ENCODE measurements around the gene PPP1R3G.

PPP1R3G gene

DNA sequence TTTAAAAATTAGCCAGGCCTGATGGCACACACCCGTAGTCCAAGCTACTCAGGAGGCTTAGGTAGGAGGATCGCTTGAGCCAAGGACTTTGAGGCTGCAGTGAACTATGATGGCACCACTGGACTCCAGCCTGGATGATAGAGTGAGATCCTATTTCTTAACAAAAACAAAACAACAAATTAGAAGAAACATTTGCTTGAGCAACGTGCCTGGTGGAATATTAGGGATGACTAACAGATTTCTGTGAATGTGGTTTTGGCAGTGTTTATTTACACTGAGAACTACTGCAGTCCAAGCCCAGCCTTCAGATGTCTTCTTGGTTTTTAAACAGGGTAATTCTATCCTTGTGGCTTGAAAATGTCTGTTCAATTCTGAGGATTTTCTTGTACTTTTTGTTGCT is 9.2 kb downstream of the PPP1R3G start:
- DNase-seq (ENCODE audit: low read depth): no peak

- DNase-seq (ENCODE audit: low read depth): no peak
Measured at GRCh38 chr6:5095236-5095635, 10.1 kb downstream of the PPP1R3G start.

GRCh38 chr6:5096482-5096881 is 11.3 kb downstream of the PPP1R3G start:
- no peak for DNase-seq (ENCODE audit: low read depth)

DNA sequence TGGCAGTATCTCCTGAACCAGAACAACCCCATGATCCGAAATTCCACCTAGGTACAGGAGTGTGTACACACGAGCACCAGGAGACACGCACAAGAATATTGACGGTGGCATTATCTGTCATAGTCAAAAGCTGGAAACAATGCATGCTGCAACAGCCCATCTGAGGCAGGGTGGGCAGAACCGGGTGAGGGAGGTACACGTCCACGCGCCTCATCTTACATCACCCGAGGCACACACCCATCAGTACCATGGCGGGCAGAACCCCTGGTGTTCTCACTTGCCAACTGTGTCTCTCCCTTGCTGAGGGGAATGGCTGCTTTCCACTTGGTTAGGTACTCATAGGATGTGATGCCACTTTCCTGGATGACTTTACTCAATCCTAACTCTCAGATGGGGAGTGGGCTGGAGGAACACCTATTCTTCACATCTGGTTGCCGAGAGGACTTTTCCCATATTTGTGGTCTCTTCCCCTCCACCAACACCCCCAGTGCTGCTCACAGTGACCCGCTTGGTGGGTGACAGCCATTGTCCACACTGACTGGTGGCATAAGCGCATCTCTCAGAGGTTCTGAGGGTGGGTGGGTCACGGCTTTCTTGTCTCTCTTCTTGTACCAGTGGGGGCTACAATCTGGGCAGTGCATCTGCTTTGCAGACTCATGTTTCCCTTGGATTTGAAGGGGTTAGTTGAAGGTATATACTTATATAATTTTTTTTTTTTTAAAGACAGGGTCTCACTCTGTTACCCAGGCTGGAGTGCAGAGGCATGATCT is 13.5 kb downstream of the PPP1R3G start:
- DNase-seq (ENCODE audit: low read depth): no peak

DNA sequence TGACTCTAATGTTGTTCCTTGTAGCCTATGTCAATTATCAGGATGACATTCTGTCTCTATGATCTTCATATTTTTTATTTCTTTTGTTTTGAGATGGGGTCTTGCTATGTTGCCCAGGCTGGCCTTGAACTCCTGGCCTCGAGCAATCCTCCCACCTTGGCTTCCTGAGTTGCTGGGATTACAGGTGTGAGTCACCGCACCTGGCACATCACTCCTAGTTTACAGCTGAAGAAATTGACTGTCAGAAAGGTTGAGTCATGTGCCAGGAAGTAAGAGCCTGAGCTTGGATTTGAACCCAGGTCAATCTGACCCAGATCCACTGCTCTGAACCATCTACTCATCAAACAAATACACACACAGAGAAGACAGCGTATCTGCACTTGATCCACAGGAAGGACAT is 14.4 kb downstream of the PPP1R3G start:
- no peak for DNase-seq (ENCODE audit: low read depth)

GRCh38 chr6:5100806-5101205 is 15.7 kb downstream of the PPP1R3G start:
- DNase-seq (ENCODE audit: low read depth): no peak

DNA sequence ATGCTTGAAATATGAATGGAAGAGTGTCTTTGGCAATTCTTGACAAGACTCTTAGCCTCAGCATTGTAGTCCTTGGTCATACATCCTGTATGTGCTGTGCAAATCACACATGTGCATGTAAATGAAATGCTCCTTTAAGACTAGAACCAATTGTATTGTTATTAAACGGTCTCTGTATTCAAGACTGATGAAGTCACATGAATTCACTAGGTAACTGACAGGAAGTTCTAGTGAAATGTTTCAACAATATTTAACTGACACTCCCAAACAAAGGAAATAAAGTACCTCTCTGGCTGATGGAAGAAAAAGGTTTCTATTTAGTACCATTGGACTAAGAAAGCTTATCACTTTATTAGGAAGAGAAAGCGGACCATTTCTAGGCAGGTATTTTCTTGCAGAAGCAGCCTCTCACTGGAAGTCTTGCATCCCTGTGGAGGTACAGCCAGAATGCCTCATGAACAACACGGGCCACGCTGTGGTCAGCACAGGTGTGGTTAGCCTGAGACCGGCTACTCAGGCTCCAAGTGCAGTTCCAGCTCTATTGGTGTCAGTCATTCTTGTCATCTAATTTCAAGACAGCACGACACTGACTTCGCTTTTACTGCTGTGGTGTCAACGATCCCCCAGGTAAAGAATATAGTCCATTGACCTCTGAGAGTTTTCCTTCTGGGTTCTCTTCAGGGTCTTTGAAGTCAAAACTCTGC is 17.3 kb downstream of the PPP1R3G start:
- DNase-seq (ENCODE audit: low read depth): no peak

- DNase-seq (ENCODE audit: low read depth): no peak
Measured at GRCh38 chr6:5103250-5103649, 18.1 kb downstream of the PPP1R3G start.

DNA sequence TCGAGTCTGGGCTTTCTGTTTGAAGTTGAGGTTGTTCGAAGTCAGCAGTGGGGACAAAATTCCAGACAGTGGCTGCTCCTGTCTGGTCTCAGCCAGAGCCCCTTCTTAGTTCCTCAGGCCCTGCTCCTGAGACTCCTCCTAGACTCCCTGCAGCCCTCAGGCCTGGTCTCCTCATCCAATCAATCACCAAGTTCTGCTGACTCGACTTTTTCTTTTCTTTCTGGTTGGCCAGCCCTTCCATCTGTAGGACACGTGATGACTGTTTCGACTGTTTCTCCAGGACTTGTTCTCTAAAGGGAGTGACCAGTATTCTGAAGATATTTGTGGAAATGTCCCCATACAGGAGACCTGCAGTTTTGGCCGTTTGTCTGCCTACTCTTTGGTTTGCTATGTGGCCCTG is 19.5 kb downstream of the PPP1R3G start:
- DNase-seq (ENCODE audit: low read depth): no peak

GRCh38 chr6:5105146-5105545 is 20.0 kb downstream of the PPP1R3G start:
- no peak for DNase-seq (ENCODE audit: low read depth)

DNA sequence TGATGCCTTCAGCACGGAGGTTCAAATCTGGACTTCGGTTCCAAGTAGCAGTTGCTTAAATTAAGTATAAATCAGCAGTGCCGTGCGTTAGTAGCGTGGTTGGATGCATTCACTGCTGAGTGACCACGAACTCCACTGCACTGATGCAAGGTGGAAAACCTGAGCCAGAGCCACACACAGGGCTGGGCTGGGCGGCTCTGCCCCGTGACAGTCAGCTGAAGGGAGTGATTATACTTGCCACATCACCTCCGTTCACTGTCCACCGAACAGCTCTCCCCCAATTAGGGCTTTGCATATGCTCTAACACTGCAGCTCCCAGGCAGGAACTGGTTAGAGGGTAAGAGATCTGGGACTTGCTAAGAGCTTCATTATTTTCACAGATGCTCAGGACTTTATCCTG is 22.2 kb downstream of the PPP1R3G start:
- DNase-seq (ENCODE audit: low read depth): no peak

DNA sequence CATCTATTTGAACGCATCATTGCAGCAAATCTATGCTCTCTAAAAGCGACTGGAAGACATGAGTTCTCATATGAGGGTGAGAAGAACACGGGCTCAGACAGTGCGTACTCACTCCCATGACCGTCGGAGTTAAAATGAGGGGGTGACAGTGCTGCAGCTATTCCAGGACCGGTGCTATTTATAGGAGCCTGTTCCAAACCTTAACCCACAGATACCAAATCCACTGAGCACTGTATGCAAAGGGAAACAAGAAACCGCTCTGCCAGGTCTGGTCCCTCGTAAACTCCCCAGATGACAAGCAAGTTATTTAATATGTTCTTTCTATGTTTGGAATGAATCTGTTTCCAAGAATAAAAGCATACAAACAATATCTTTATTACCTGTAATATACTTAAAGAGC is 22.9 kb downstream of the PPP1R3G start:
- DNase-seq (ENCODE audit: low read depth): no peak

DNA sequence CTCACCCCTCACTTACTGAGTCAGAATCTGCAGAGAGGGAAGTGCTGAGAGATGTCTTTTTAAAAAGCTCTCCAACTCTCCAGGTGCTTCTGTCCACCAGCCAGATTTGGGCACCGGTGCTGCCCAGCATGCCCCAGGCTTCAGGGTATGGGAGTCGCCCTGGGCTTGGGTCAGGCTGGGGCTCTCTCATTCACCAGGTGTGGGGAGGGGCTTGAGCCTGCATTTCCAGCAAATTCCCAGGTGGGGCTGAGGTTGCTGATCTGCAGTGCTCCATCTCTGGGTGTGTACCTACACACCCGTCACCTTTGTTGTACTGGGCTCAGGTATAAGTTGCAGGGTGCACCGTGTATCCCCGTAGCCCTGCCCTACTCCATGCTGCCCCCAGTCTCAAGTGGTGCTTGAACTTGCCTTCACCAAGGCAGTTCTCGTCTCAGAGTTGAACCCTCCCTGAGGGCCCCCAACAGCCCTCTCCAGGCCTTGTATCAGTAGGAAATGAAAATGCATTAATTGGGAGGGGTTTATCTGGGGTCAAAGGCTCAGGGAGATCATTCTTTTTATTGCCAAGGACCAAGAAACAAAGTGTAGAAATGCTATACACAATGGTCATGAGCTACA is 23.5 kb downstream of the PPP1R3G start:
- no peak for DNase-seq (ENCODE audit: low read depth)

DNA sequence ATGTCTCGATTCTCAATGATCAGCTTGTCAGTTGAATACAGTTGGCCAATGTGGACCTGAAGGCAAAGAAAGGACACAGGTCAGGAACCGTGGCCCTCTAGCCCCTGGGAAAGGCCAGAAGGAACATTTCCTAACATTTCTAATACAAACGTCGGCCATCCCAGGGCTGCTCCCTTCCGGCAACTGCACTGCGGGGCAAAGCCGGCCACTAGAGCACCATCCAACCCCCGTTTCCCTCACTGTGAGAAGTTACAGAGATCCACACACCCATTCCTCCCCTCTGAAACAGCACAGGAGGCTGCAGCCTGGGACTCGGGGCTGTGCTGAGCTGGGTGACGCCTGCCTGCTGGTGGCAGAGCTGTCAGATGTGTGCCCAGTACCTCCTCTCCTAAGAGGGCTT is 24.3 kb downstream of the PPP1R3G start:
- no peak for DNase-seq (ENCODE audit: low read depth)

GRCh38 chr6:5110246-5110645 is 25.1 kb downstream of the PPP1R3G start:
- no peak for DNase-seq (ENCODE audit: low read depth)

GRCh38 chr6:5111626-5112025 is 26.5 kb downstream of the PPP1R3G start:
- no peak for DNase-seq (ENCODE audit: low read depth)

GRCh38 chr6:5112066-5112799 is 27.1 kb downstream of the PPP1R3G start:
- no peak for DNase-seq (ENCODE audit: low read depth)

DNA sequence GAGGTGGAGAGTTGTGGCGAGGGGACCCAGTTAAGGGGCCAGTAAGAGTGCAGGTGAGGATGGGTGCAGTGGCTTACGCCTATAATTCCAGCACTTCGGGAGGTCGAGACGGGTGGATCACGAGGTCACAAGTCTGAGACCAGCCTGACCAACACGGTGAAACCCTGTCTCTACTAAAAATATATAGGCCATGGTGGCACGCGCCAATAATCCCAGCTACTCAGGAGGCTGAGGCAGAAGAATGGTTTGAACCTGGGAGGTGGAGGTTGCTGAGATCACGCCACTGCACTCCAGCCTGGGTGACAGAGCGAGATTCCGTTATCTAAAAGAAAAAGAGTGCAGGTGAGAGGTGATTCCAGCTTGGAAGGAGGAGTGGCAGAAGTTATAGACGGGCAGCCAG is 28.0 kb downstream of the PPP1R3G start:
- DNase-seq (ENCODE audit: low read depth): no peak

DNA sequence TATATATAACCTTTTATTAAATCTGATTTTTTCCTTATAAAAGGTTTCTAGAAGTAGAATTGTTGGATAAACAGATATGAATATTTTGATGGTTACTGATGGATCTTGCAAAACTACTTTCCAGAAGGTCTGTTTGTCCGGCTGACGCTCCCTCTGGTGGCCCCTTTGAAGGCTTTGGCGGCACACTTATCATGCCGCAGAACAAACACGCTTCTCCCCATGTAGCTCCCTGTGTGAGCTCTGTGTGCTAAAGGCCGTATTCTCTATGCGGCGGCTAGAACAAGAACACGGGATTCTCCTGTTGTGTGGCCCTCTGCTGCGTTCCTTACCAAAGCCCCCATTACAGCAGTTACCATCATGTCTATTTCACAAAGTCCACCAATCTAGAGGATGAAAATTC is 30.0 kb downstream of the PPP1R3G start:
- DNase-seq (ENCODE audit: low read depth): no peak

GRCh38 chr6:5116243-5116991 is 31.3 kb downstream of the PPP1R3G start:
- no peak for DNase-seq (ENCODE audit: low read depth)

DNA sequence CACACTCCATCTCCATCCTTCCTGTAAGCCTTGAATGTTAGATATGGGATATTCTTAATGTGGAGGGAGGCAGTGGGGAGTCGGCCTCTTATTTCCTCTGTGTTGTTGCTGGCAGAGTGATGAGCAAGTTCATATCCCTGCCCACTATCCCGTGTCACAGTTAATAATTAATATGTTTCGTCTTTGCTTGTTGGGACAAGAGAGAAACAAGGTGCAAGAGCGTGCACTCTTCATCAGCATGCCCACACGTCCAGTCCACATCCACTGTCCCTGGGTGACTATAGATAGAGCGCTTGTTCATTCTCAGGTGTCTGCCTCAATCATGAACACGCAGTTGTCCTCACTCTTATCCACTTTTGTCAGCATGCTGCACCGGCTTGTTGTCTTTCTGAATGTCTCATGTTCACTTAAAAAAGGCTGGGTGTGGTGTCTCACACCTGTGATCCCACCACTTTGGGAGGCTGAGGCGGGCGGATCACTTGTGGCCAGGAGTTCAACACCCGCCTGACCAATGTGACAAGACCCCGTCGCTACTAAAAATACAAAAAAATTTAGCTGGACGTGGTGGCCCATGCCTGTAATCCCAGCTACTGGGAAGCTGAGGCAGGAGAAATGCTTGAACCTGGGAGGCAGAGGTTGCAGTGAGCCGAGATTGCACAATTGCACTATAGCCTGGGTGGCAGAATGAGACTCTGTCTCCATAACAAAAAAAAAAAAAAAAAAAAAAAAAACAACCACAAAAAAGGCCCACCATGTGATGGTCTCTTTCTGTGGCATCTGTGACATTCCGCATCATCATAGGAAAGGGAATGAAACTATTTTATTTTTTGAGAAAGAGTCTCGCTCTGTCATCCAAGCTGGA is 34.2 kb downstream of the PPP1R3G start:
- DNase-seq (ENCODE audit: low read depth): no peak

Data from stimulated activated CD4-positive, alpha-beta T cell treated with anti-CD3 and anti-CD28 coated beads, Interleukin-2, amount 100 ng/mL, for 4 hours (primary cell).